Measurements from ENCODE around the gene TEP1. TPM values are rescaled to one million over a fixed set of nuclear protein-coding genes. Genes with fewer than 3 reads are reported as not detected.

The TEP1 gene
- total RNA-seq, 6 donors from 2014 or later, result 23.3 to 97.4 (median 39.6) TPM

DNA sequence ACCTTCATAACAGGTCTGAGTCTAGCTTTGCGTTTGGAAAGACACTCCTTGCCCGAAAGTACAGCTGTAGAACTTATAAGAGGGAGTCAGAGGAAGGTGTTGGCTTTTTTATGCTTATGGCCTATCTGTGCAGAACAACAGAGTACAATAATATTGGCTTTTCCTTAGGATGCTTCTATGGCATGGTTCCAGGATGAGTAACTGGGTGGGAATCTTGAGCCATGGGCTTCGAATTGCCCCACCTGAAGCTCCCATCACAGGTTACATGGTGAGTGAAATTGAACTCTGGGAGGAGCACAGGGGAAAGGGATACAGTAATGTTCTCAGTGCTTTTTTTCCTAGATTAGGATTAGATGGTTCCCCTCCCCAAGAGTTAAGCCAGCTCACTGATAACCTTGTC, 56.9 kb downstream of the TEP1 start:
- no peaks in the 10 kb centered on the region for H3K9me3 ChIP-seq
- H3K4me3 ChIP-seq, result no peak overlapping the region
- H3K27ac ChIP-seq, result no peak overlapping the region
- no peaks in the 10 kb centered on the region for H3K27me3 ChIP-seq
- DNase-seq, result no peak
- TF ChIP-seq EP300 (IDR thresholded peaks at IDR 0.05) (no peak), POLR2A (IDR thresholded peaks at IDR 0.05) (no peak), POLR2AphosphoS5 (IDR thresholded peaks at IDR 0.05) (no peak)
- TF ChIP-seq, protein P1, sequence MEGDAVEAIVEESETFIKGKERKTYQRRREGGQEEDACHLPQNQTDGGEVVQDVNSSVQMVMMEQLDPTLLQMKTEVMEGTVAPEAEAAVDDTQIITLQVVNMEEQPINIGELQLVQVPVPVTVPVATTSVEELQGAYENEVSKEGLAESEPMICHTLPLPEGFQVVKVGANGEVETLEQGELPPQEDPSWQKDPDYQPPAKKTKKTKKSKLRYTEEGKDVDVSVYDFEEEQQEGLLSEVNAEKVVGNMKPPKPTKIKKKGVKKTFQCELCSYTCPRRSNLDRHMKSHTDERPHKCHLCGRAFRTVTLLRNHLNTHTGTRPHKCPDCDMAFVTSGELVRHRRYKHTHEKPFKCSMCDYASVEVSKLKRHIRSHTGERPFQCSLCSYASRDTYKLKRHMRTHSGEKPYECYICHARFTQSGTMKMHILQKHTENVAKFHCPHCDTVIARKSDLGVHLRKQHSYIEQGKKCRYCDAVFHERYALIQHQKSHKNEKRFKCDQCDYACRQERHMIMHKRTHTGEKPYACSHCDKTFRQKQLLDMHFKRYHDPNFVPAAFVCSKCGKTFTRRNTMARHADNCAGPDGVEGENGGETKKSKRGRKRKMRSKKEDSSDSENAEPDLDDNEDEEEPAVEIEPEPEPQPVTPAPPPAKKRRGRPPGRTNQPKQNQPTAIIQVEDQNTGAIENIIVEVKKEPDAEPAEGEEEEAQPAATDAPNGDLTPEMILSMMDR (IDR thresholded peaks at IDR 0.05), result no peak
- no peak for ATAC-seq (ENCODE audit: low FRiP score in 2 of 2)
- WGBS, 2 donors, result 89 to 91% methylated on average over 3 of the region's 3 CpGs
- peaks cover 0 to 6% (median 2%) of the 10 kb centered on the region in 4 donors for H3K4me1 ChIP-seq
- peaks cover 24 to 77% (median 56%) of the 10 kb centered on the region in 4 donors for H3K36me3 ChIP-seq

DNA sequence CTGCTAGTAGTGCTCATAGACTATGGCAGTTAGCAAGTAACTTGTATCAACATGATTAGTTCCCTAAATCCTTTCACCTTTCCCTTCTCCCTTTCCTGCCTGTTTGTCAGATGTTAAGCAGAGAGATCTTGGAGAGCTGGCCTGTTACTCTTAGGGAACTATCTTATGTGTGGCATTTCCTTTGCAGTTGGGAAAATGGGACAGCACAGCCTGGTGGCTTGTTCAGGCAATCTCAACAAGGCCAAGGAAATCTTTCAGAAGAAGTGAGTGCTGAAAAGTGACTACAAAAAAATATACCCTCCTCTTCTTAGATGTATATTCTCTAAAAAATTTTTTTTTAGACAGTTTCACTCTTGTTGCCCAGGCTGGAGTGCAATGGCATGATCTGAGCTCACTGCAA, 62.4 kb downstream of the TEP1 start:
- no peaks in the 10 kb centered on the region for H3K9me3 ChIP-seq
- H3K27ac ChIP-seq, result no peak overlapping the region
- no peaks in the 10 kb centered on the region for H3K4me1 ChIP-seq
- H3K27me3 ChIP-seq, result no peaks in the 10 kb centered on the region
- DNase-seq, result no peak
- no peak overlapping the region for H3K4me3 ChIP-seq
- no peak for ATAC-seq (ENCODE audit: low FRiP score in 2 of 2)
- no peak for TF ChIP-seq POLR2A (IDR thresholded peaks at IDR 0.05)
- TF ChIP-seq EP300 (IDR thresholded peaks at IDR 0.05), result no peak
- TF ChIP-seq, protein P1 (IDR thresholded peaks at IDR 0.05), result no peak
- H3K36me3 ChIP-seq, result peaks cover 13 to 86% (median 53%) of the 10 kb centered on the region in 4 donors

DNA sequence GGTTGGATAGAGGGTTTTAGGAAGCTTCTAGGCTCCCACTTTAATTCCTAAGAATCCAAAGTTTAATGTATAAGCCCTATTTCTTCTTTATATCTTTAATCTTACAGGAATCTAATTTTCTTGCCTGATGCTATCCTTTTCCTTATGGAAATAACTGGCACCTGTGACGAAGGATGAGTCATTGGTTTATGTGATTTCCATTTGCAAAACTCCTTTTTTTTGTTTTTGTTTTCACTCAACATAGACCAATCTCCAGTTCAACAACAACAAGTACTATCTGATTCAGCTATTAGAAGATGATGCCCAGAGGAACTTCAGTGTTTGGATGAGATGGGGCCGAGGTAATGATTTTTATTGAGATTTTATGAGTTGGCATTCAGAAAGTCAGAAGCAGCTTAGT, 63.0 kb downstream of the TEP1 start:
- Histone ChIP-seq H3K27me3 (no peaks in the 10 kb centered on the region), H3K27ac (no peak overlapping the region), H3K4me1 (no peaks in the 10 kb centered on the region), H3K4me3 (no peak overlapping the region), H3K36me3 (peaks cover 13 to 86% (median 50%) of the 10 kb centered on the region in 4 donors), H3K9me3 (no peaks in the 10 kb centered on the region)
- no peak for DNase-seq
- TF ChIP-seq POLR2AphosphoS5 (IDR thresholded peaks at IDR 0.05) (no peak), POLR2A (IDR thresholded peaks at IDR 0.05) (no peak), EP300 (IDR thresholded peaks at IDR 0.05) (no peak)
- TF ChIP-seq, protein P1 (IDR thresholded peaks at IDR 0.05), result no peak
- 94 to 98% methylated on average over 2 of the region's 2 CpGs for WGBS, 2 donors
- no peak for ATAC-seq (ENCODE audit: low FRiP score in 2 of 2)

DNA sequence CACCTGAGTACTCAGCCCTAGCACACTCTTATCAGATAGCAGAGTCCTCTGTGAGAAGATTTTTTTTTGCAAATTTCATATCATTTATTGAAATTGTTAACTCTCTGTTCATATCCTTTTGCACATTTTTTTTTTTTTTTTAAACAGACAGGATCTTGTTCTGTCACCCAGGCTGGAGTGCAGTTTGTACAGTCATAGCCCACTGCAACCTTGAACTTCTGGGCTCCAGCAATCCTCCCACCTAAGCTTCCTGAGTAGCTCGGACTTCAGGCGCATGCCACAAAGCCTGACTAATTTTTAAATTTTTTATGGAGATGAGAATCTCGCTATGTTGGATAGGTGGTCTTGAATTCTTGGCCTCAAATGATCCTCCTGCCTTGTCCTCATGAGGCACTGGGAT, 65.6 kb downstream of the TEP1 start:
- H3K9me3 ChIP-seq, result no peaks in the 10 kb centered on the region
- no peak for ATAC-seq (ENCODE audit: low FRiP score in 2 of 2)
- DNase-seq, result no peak
- no peak overlapping the region for H3K27ac ChIP-seq
- TF ChIP-seq EP300 (IDR thresholded peaks at IDR 0.05), result no peak
- WGBS, 2 donors, result 93 to 98% methylated on average over 3 of the region's 3 CpGs
- no peaks in the 10 kb centered on the region for H3K27me3 ChIP-seq
- peaks cover 10 to 63% (median 28%) of the 10 kb centered on the region in 4 donors for H3K36me3 ChIP-seq
- H3K4me3 ChIP-seq, result no peak overlapping the region
- peaks cover 4 to 12% (median 7%) of the 10 kb centered on the region in 4 donors for H3K4me1 ChIP-seq

DNA sequence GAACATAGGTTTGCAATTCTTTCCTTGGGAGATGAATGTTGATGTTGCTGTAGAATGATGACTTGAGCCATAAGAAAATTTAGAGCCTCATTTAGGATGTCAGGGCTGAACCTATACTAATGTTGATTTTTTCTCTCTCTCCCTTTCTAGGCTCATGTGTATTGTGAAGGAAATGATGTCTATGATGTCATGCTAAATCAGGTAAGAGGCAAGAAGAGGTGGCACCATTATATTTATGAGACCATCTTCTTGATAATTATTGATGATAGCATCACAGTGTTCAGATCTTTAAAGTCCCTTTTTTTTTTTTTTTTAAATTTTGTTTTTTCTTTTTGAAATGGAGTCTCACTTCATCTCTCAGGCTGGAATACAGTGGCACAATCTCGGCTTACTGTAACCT, 66.6 kb downstream of the TEP1 start:
- H3K27ac ChIP-seq, result no peak overlapping the region
- H3K4me1 ChIP-seq, result peaks cover 6 to 16% (median 8%) of the 10 kb centered on the region in 4 donors
- 90 to 94% methylated on average over 1 of the region's 1 CpG for WGBS, 2 donors
- H3K9me3 ChIP-seq, result no peaks in the 10 kb centered on the region
- TF ChIP-seq POLR2AphosphoS5 (IDR thresholded peaks at IDR 0.05) (no peak), POLR2A (IDR thresholded peaks at IDR 0.05) (no peak), EP300 (IDR thresholded peaks at IDR 0.05) (no peak)
- TF ChIP-seq, protein P1 (IDR thresholded peaks at IDR 0.05), result no peak
- H3K36me3 ChIP-seq, result peaks cover 0 to 53% (median 19%) of the 10 kb centered on the region in 4 donors
- ATAC-seq (ENCODE audit: low FRiP score in 2 of 2) (no peak), DNase-seq (no peak)
- no peak overlapping the region for H3K4me3 ChIP-seq
- no peaks in the 10 kb centered on the region for H3K27me3 ChIP-seq

Data from upper lobe of left lung (tissue), 6 donors.